ENCODE results near the gene CDH24. TPM values are rescaled to one million over a fixed set of nuclear protein-coding genes. Genes with fewer than 3 reads are reported as not detected.

Gene CDH24
- total RNA-seq, 1 donor from 2014 or later = 1.3 TPM

- Mint-ChIP-seq H3K4me3 (no peak overlapping the region), H3K36me3 (ENCODE audit: low read depth) (peaks cover 48% of the 10 kb centered on the region), H3K9me3 (no peaks in the 10 kb centered on the region), H3K27ac (no peak overlapping the region), H3K4me1 (no peaks in the 10 kb centered on the region), H3K27me3 (no peaks in the 10 kb centered on the region)
- POLR2A ChIA-PET = interaction anchor here (1.1 to 1.3 kb wide), 3 partner anchors 11 to 35 kb away, joined by 3 to 7 read pairs (median 5); partner anchors contain the start of genes CDH24 and PSMB5
- no peak for ATAC-seq (ENCODE audit: low read depth)
- DNase-seq = no peak
- TF ChIP-seq CTCF (IDR thresholded peaks at IDR 0.05) = no peak
- CTCF ChIA-PET = interaction anchor here (0.7 to 1.4 kb wide), 3 partner anchors 12 to 35 kb away, joined by 3 read pairs; partner anchors contain the start of gene PSMB5
- intact Hi-C loops (cut with micrococcal nuclease) = loop anchor here (5.0 kb wide), 1 partner anchor 34 kb away; the partner anchor contains the start of gene CDH24
Measured at GRCh38 chr14:23023022-23023794, 34.1 kb downstream of the CDH24 start.

- peaks cover 40% of the 10 kb centered on the region for H3K36me3 Mint-ChIP-seq (ENCODE audit: low read depth)
- H3K4me3 Mint-ChIP-seq = no peak overlapping the region
- H3K9me3 Mint-ChIP-seq = no peaks in the 10 kb centered on the region
- no peaks in the 10 kb centered on the region for H3K27me3 Mint-ChIP-seq
- DNase-seq (no peak), ATAC-seq (ENCODE audit: low read depth) (no peak)
- H3K4me1 Mint-ChIP-seq = no peaks in the 10 kb centered on the region
- intact Hi-C loops (cut with micrococcal nuclease) = loop anchor here (5.0 kb wide), 1 partner anchor 35 kb away; the partner anchor contains the start of gene CDH24
- TF ChIP-seq CTCF (IDR thresholded peaks at IDR 0.05) = no peak
- no peak overlapping the region for H3K27ac Mint-ChIP-seq
- ChIA-PET POLR2A (interaction anchor here (0.9 to 1.7 kb wide), 3 partner anchors 15 to 36 kb away, joined by 3 to 6 read pairs (median 3); partner anchors contain the start of gene CDH24), CTCF (interaction anchor here (0.8 to 1.1 kb wide), 3 partner anchors 15 to 47 kb away, joined by 3 to 4 read pairs (median 3); no protein-coding TSS in a partner anchor)
Measured at GRCh38 chr14:23021889-23022442, 35.4 kb downstream of the CDH24 start.

- intact Hi-C loops (cut with micrococcal nuclease) = loop anchor here (5.0 kb wide), 1 partner anchor 36 kb away; the partner anchor contains the start of gene CDH24
- no peak for TF ChIP-seq CTCF (IDR thresholded peaks at IDR 0.05)
- ATAC-seq (ENCODE audit: low read depth) (no peak), DNase-seq (no peak)
- H3K27ac Mint-ChIP-seq = no peak overlapping the region
- CTCF ChIA-PET = interaction anchor here (1.1 kb wide), 1 partner anchor 47 kb away, joined by 3 read pairs; no protein-coding TSS in a partner anchor
- H3K27me3 Mint-ChIP-seq = no peaks in the 10 kb centered on the region
- no peak overlapping the region for H3K4me3 Mint-ChIP-seq
- POLR2A ChIA-PET = interaction anchor here (1.3 to 1.7 kb wide), 2 partner anchors 15 to 36 kb away, joined by 3 to 6 read pairs; partner anchors contain the start of gene CDH24
- no peaks in the 10 kb centered on the region for H3K4me1 Mint-ChIP-seq
- peaks cover 39% of the 10 kb centered on the region for H3K36me3 Mint-ChIP-seq (ENCODE audit: low read depth)
- H3K9me3 Mint-ChIP-seq = no peaks in the 10 kb centered on the region
Measured at GRCh38 chr14:23021434-23021833, 35.9 kb downstream of the CDH24 start.

GRCh38 chr14:23020143-23021128 lies 36.9 kb downstream of the CDH24 start:
- TF ChIP-seq CTCF (IDR thresholded peaks at IDR 0.05) = no peak
- H3K9me3 Mint-ChIP-seq = no peaks in the 10 kb centered on the region
- DNase-seq (no peak), ATAC-seq (ENCODE audit: low read depth) (no peak)
- H3K36me3 Mint-ChIP-seq (ENCODE audit: low read depth) = peaks cover 30% of the 10 kb centered on the region
- no peaks in the 10 kb centered on the region for H3K4me1 Mint-ChIP-seq
- no peak overlapping the region for H3K4me3 Mint-ChIP-seq
- CTCF ChIA-PET = interaction anchor here (1.4 kb wide), 1 partner anchor 34 kb away, joined by 3 read pairs; no protein-coding TSS in a partner anchor
- no peak overlapping the region for H3K27ac Mint-ChIP-seq
- H3K27me3 Mint-ChIP-seq = no peaks in the 10 kb centered on the region
- intact Hi-C loops (cut with micrococcal nuclease) = loop anchor here (5.0 kb wide), 1 partner anchor 37 kb away; the partner anchor contains the start of gene CDH24
- POLR2A ChIA-PET = interaction anchor here (1.7 kb wide), 1 partner anchor 14 kb away, joined by 6 read pairs; no protein-coding TSS in a partner anchor

All from activated B cell treated with CpG ODN at 0.5 μM for 24 hours (primary cell).